WERI-Rb-1 (cell line): ENCODE measurements around the gene MSH3.

Experiments used
- DNase-seq: peaks from one replicate; pipeline ENCODE4 v3.0.0-alpha.2; 2020
- H3K27ac ChIP-seq: fragments of 250-450 bp; sonication (Bioruptor Pico); 2 replicates; pipeline ENCODE4 v1.5.1; 2020; ENCODE audit warnings: mild to moderate bottlenecking, moderate library complexity
- H3K27me3 ChIP-seq: fragments of 250-450 bp; sonication (Bioruptor Pico); 2 replicates; pipeline ENCODE4 v1.5.1; 2021; ENCODE audit warnings: mild to moderate bottlenecking, low read depth, moderate library complexity; ENCODE audit not compliant: insufficient read depth, severe bottlenecking
- H3K36me3 ChIP-seq: fragments of 250-450 bp; sonication (Bioruptor Pico); 2 replicates; pipeline ENCODE4 v1.5.1; 2020; ENCODE audit warnings: mild to moderate bottlenecking, moderate library complexity
- H3K4me3 ChIP-seq: 2 replicates; pipeline ENCODE4 v1.5.1; 2011; ENCODE audit warnings: low read depth, mild to moderate bottlenecking, control low read depth, low read length
- H3K9me3 ChIP-seq: fragments of 250-450 bp; sonication (Bioruptor Pico); 2 replicates; pipeline ENCODE4 v1.5.1; 2021; ENCODE audit warnings: mild to moderate bottlenecking, moderate library complexity; ENCODE audit not compliant: severe bottlenecking
- TF ChIP-seq, protein P1 (sequence below): IDR thresholded peaks from 2 replicates; pipeline ENCODE4 v1.5.1; 2011; ENCODE audit warnings: low read depth, mild to moderate bottlenecking, control low read depth, inconsistent platforms, low read length

The MSH3 gene

DNA sequence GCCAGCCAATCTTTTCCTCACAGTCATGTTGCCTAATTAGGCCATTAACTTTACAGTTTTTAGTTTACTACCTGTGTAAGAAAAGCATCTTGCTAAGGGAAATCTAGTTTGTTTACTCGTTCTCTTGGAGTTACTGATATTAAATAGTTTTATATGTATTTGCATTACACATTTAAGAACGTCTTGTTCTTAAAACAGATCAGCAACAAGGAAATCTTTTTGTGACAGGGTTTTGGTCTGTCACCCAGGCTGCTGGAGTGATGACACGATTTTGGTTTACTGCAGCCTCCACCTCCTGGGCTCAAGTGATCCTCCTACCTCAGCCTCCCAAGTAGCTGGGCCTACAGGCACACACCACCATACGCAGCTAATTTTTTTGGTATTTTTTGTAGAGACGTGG is 29.2 kb upstream of the MSH3 start:
- TF ChIP-seq, protein P1, sequence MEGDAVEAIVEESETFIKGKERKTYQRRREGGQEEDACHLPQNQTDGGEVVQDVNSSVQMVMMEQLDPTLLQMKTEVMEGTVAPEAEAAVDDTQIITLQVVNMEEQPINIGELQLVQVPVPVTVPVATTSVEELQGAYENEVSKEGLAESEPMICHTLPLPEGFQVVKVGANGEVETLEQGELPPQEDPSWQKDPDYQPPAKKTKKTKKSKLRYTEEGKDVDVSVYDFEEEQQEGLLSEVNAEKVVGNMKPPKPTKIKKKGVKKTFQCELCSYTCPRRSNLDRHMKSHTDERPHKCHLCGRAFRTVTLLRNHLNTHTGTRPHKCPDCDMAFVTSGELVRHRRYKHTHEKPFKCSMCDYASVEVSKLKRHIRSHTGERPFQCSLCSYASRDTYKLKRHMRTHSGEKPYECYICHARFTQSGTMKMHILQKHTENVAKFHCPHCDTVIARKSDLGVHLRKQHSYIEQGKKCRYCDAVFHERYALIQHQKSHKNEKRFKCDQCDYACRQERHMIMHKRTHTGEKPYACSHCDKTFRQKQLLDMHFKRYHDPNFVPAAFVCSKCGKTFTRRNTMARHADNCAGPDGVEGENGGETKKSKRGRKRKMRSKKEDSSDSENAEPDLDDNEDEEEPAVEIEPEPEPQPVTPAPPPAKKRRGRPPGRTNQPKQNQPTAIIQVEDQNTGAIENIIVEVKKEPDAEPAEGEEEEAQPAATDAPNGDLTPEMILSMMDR: no peak
- no peak overlapping the region for H3K27ac ChIP-seq
- H3K27me3 ChIP-seq: no peaks in the 10 kb centered on the region
- no peak for DNase-seq
- H3K36me3 ChIP-seq: peaks cover 11% of the 10 kb centered on the region
- H3K9me3 ChIP-seq: no peaks in the 10 kb centered on the region
- H3K4me3 ChIP-seq: no peak overlapping the region

DNA sequence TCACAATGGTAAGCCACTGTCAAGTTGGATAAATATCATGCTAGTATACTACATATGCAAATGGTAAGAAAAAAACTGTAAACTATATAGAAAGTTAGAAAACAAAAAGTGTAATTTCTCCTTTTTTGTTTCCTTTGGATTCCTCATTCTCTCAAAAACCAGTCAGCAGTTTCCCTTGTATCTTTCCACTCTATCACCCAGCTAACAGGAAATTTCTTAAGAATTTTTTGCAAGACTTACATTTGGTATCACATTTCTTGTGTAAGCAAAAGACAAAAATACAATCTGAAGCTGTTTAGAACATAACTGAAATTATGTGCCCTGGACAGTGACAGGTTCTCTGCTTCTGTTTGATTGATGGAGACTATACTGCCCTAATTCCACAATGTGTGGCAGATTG is 25.2 kb upstream of the MSH3 start:
- Histone ChIP-seq H3K36me3 (peaks cover 36% of the 10 kb centered on the region), H3K4me3 (no peak overlapping the region), H3K27me3 (no peaks in the 10 kb centered on the region), H3K9me3 (no peaks in the 10 kb centered on the region), H3K27ac (no peak overlapping the region)
- TF ChIP-seq, protein P1: no peak
- DNase-seq: no peak

DNA sequence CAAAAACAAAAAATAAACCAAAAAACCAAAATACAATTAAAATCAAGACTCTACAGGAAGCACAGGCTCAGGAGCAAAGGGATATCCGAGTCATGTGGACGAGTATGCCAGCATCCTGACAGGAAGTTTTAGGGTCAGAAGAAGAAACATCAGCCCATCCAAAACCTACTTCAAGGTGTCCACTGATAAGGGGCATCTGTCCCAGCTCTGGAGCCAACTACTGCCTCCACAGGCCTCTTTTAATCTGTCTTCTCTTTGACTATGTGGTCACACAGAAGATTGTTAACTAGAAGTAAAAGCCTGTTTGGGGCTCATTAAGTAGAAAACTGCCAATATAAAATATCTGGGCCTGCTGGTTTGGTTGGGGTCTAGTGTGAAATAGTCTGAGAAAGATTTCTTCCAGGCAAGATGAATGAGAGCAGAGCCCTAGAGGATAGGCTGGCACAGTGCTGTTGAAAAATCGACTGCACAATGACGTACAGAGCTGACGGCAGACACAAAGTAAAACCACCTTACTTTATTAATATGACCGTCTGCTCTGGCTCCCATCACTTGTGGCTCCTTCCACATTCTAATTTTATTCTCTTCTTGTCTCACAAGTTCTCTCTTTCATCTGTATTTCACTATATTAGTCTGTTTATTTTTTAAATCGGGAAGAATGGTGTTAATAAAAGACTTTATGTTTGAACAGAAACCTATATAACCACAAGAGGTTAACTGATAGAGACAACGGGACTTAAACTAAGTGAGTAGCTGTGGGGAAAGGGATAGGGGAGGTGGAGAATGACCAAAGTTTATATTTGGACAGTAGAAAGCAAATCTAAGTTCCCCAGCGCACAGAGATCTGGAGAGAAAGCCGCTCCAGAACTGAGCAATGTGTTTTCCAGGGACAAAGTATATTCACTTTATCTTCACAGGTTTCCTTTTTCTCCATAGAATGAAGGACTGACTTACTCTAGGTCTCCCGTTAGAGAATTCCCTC is 22.9 kb upstream of the MSH3 start:
- Histone ChIP-seq H3K27ac (no peak overlapping the region), H3K36me3 (peaks cover 47% of the 10 kb centered on the region), H3K27me3 (no peaks in the 10 kb centered on the region), H3K9me3 (no peaks in the 10 kb centered on the region), H3K4me3 (no peak overlapping the region)
- no peak for DNase-seq
- TF ChIP-seq, protein P1: no peak

DNA sequence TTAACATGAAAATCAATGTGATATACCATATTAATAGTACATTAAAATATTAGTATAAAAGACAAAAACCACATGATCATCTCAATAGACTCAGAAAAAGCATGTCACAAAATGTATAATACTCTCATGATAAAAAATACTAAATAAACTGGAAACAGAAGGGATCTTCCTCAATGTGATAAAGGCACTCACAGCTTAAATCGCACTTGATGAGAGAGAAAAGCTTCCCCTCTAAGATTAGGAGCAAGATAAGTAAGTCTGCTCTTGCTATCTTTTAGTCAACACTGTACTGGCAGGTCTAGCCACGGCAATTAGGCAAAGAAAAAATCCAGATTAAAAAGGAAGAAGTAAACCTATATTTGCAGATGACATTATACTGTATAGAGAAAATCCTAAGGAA is 21.8 kb upstream of the MSH3 start:
- Histone ChIP-seq H3K27ac (no peak overlapping the region), H3K36me3 (peaks cover 56% of the 10 kb centered on the region), H3K4me3 (no peak overlapping the region), H3K9me3 (no peaks in the 10 kb centered on the region), H3K27me3 (no peaks in the 10 kb centered on the region)
- no peak for DNase-seq
- TF ChIP-seq, protein P1: no peak

DNA sequence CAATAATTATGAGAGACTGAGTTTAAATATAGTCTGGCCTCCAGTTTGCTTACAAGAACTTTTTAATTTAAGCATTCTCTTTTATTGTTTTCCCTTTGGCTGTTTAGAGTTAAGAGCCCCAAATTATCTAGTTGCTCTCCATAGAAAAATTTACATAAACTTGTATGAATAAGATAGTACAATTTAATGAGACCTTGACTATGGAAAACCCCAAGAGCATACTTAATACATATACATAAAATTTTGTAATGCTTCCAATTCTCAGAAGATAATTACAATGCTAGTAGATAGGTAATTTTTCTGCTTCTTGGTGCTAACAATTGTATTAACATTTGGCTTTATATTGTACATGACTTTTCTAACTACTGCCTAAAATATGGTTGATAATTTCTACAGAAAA is 20.3 kb upstream of the MSH3 start:
- TF ChIP-seq, protein P1: no peak
- Histone ChIP-seq H3K36me3 (peaks cover 66% of the 10 kb centered on the region), H3K9me3 (no peaks in the 10 kb centered on the region)

DNA sequence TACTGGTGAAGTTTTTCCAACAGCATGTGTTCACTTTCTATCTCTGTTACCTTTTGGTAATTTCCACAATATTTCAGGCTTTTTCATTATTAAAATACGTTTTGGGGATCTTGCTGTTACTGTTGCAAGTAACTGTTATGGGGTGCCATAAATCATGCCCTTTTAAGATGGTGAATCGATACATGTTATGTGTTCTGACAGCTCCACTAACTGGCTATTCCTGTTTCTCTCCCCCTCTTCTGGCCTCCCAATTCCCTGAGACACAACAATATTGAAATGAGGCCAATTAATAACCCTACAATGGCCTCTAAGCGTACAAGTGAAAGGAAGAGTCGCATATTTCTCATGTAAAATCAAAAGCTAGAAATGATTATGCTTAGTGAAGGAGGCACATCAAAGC is 13.1 kb upstream of the MSH3 start:
- no peak for DNase-seq
- TF ChIP-seq, protein P1: no peak
- peaks cover 78% of the 10 kb centered on the region for H3K36me3 ChIP-seq
- H3K27me3 ChIP-seq: no peaks in the 10 kb centered on the region
- H3K9me3 ChIP-seq: no peaks in the 10 kb centered on the region
- no peak overlapping the region for H3K27ac ChIP-seq
- H3K4me3 ChIP-seq: no peak overlapping the region

More for the DNA sequence above, 20.3 kb upstream of the MSH3 start:
- no peak for DNase-seq
- no peak overlapping the region for H3K27ac ChIP-seq
- H3K27me3 ChIP-seq: no peaks in the 10 kb centered on the region
- no peak overlapping the region for H3K4me3 ChIP-seq
